Fibroblast of skin of right biceps (primary cell): Measurements from ENCODE around the gene G3BP1.

ENCODE experiments used
- DNase-seq: peaks from one replicate; pipeline ENCODE4 v3.0.0-alpha.2; 2013

The G3BP1 gene

DNA sequence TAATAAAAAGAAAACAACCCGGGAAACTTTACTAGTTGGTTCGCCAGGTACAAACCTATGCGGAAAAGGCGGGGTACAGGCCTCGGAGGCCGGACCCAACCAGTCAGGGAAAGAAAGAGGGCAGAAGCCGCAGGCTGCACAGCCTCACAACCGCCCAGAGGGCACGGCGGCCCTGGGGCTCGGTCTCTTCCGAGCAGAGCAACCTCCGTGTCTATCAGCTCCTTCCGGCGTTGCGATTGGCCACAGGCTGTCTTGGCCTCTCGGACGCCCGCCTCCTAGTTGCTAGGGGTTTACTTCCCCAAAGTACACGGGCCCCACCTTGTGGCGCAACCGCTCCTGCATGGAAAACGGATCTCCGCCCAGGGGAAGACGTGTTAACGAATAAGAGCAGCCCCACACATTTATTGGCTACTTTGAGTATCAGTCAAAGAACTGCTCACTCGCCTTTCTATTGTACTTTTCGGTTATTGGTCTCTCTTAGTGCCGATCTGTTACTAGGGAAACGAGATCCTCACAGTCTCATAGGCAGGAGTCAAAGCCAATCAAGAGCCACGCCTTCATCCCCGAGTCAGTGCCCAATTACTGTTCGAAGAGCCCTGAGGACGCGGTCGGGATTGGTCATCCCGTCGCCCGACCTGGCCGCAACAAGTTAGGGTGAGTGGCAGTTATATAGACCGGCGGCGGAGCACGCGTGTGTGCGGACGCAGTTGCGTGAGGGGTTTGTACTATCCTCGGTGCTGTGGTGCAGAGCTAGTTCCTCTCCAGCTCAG is at the start of gene G3BP1:
Gene G3BP1, plus strand, starts transcription at position 696 of the 770 bp plus-strand sequence. CDS start 14,667 bp downstream, outside the sequence.
- peak; percentile 100 for DNase-seq

DNA sequence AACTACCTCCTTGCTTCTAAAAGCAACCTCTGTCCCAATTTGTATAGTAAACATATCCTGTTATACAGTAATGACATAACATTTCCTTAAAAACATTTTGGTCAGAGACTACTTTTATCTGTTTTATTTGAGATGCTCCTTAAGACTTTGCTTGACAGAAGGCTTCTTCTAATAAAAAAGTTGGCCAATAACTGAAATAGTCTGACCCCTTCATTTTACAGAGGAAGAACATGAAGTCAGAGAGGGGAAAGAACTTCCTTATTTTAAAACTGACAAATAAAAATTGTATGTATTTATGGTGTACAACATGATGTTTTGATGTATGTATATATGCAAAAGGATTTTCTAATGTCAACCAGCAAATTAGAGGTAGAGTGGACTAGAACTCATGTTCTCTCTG is 49.2 kb upstream of the G3BP1 start:
- no peak for DNase-seq

GRCh38 chr5:151724360-151724759 is 47.4 kb upstream of the G3BP1 start:
- DNase-seq = no peak

DNA sequence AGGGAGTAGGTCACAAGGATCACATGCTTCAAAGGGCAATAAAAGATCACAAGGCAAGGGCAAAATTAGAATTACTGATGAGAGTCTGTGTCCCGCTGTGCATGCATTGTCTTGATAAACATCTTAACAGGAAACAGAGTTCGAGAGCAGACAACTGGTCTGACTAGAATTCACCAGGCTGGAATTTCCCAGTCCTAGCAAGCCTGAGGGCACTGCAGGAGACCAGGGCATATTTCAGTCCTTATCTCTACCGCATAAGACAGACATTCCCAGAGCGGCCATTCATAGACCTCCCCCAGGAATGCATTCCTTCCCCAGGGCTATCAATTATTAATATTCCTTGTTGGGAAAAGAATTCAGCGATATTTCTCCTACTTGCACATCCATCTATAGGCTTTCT is 42.2 kb upstream of the G3BP1 start:
- peak; percentile 17 for DNase-seq

DNA sequence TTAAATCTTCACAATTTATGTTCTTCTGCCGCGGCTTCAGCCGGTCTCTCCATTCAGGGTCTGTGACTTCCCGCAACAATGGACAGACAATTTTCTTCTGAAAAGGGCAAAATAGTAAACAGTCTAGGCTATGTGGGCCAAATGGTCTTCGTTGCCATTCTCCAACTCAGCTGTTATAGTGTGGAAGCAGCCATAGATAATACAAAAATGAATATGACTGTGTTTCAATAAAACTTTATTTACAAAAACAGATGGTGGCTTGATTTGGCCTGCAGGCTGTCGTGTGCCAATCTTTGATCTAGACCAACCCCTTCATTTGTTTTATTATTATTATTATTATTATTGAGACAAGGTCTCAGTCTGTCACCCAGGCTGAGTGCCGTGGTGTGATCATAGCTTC is 41.4 kb upstream of the G3BP1 start:
- no peak for DNase-seq

- peak; percentile 85 for DNase-seq
Observed at GRCh38 chr5:151733358-151734063, 38.2 kb upstream of the G3BP1 start.

DNA sequence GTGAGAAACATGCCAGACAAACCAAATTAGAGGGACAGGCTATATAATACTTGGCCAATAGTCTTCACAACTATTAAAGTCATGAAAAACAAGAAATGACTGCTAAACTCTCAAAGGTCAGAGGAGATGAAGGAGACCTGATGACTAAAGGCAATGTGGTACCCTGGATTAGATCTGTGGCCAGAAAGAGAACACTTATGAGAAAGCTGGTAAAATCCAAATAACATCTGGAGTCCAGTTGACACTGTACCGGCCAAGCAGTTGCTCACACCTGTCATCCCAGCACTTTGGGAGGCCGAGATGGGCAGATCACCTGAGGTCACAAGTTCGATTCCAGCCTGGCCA is 37.7 kb upstream of the G3BP1 start:
- DNase-seq = no peak

GRCh38 chr5:151735646-151736045 is 36.1 kb upstream of the G3BP1 start:
- no peak for DNase-seq

DNA sequence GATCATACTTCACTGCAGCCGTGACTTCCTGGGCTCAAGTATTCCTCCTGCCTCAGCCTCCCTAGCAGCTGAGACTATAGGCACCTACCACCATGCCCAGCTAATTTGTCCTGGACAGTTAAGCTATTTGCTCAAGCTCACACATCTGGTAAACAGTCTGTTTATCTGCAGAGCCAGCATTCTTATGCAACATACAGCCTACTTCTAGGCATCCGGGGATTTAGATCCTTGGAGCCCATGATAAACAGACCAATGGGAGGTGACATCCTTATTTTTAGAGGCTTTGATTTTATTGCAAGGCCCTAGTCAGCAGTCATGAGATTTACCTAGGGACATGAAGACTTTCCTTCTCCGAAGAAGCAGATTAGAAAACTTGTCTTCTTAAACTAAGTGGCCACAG is 34.3 kb upstream of the G3BP1 start:
- DNase-seq = no peak

DNA sequence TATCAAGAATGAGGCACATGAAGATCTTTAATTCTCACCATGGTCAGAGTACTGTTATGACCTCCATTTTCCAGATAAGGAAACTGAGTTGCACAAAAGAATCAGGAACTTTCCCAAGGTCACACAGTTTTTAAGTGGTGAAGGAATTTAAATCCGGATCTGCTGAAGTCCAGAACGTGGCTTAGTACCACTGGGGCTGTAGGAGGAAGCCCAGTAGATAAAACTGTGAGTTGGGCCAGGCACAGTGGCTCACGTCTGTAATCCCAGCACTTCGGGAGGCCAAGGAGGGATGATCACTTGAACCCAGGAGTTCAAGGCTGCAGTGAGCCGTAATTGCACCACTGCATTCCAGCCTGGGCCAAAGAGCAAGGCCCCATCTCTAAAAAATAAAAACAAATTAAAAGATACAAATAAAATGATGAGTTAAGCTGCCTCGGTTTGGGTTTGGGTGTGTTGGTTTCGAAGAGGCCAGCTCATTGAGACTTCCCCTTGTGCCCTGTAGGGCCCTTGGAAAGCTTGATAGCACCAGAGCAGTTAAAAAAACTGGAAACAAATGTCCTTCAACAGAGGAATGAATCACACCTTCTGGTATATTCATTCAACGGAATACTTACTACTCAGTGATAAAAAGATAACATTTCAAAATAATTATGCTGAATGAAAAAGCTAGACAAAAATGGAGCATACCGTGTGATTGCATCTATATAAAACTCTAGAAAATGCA is 33.5 kb upstream of the G3BP1 start:
- peak; percentile 48 for DNase-seq

DNA sequence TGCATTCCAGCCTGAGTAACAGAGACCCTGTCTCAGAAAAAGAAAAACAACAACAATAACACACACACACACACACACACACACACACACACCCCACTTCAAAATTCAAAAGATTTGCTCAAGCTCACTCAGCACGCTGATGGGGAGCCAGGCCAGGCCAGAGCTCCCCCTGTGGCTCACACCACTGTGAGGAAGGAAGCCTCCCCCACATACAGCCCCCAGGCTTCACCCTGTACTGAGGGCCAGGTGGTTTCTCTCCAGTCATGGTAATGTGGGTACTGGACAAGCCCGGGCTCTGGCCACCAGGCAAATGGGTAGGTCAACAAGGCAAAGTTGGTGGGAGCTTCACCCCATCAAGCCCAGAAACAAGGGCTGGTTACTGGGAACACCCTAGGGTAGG is 32.4 kb upstream of the G3BP1 start:
- peak; percentile 38 for DNase-seq

- DNase-seq = peak; percentile 99
Observed at GRCh38 chr5:151739939-151740335, 31.8 kb upstream of the G3BP1 start.

DNA sequence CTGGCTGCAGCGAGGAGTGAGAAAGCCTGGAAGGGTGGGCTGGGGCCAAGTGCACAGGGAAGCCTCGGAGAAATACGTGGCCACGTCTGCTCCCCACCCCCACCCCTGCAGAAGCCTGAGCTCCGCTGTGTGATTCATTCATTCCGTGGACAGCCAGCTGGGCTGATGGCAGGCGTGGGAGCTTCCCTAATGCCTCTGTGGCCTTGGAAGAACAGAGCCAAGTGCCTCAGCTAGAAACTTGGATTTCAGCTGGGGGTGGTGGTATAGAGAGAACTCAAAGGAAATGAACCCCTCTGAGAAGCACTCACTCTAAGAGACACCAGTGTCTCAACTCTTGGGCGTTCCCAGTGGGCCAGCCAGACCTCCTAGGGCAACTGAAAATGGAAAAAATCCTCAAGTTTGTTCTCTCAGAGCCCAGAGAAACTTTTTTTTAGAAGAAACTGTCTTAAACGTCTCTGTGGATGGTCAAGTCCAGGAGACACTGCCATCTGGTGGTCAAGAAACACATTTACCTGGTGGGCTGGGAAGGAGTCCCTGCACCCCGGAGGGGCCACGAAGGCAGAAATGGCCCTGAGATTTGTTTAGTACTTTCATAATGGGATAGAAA is 31.3 kb upstream of the G3BP1 start:
- DNase-seq = peak; percentile 97

DNA sequence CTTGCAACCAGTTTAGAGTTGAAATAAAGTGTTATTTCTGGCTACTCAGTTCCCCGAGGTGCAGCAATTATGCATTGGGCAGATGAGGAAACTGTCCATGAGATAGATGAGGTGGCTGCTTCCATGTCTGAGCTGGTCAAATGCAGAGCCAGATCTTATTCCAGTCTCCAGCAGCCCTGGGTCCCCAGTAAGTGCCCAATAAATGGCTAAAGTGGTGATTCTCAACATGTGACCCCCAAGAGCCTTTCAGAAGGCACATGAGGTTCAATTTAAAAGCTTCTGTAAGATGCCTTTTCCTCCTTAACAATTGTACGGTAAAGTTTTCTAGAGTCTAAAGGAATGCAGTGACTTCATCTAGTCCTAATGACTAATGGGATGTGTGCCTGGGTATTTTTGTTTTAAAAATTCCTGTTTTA is 30.8 kb upstream of the G3BP1 start:
- DNase-seq = peak; percentile 85

DNA sequence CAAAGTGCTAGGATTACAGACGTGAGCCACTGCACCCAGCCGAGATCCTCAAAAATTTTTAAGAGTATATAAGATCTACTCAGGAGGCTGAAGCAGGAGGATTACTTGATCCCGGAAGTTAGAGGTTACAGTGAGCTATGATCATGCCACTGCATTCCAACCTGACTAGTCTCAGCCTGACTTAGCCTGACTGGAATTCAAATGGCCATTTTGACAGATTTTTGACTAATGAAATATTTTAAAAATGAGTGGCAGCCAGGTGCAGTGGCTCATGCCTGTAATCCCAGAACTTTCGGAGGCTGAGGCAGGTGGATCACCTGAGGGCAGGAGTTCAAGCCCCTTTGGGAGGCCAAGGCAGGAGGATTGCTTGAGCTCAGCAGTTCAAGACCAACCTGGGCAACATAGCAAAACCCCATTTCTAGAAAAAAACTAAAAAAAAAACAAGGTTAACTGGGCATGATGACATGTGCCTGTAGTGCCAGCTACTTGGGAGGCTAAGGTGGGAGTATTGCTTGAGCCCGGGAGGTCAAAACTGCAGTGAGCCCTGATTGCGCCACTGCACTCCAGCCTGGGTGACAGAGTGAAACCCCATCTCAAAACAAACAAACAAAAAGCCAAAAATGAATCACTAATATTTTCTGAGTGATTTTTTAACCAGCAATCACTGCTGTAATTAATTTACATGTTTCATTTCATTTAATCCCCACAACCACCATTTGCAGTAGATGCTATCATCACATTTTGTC is 29.9 kb upstream of the G3BP1 start:
- peak; percentile 87 for DNase-seq

GRCh38 chr5:151742870-151743294 is 28.9 kb upstream of the G3BP1 start:
- DNase-seq = peak; percentile 74

- peak; percentile 26 for DNase-seq
Observed at GRCh38 chr5:151743530-151743929, 28.2 kb upstream of the G3BP1 start.

GRCh38 chr5:151745071-151745705 is 26.6 kb upstream of the G3BP1 start:
- DNase-seq = peak; percentile 82

DNA sequence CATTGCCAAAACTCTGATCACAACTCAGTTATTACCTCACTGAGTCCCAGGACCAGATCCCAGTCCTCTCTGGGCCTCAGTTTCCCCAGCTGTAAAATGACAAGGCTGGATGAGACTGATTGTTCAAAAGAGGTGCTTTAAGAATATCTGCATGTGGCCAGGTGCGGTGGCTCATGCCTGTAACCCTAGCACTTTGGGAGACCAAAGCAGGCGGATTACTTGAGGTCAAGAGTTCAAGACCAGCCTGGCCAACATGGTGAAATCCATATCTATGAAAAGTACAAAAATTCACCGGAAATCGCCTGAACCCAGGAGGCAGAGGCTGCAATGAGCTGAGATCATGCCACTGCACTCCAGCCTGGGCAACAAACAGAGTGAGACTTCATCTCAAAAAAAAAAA is 21.6 kb upstream of the G3BP1 start:
- DNase-seq = no peak

DNA sequence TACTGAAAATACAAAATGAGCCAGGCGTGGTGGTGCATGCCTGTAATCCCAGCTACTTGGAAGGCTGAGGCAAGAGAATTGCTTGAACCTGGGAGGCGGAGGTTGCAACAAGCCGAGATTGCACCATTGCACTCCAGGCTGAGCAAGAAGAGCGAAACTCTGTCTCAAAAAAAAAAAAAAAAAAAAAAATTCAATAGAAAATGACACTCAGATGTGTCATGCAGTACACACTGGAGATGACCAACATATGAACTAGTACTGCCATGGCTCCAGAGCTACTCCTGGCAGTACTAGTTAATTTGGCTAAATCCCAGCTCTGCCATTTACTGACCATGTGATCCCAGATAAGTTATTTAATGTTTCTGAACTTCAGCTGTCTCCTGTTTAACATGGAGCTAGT is 20.7 kb upstream of the G3BP1 start:
- peak; percentile 46 for DNase-seq

GRCh38 chr5:151751593-151751992 is 20.2 kb upstream of the G3BP1 start:
- DNase-seq = no peak

DNA sequence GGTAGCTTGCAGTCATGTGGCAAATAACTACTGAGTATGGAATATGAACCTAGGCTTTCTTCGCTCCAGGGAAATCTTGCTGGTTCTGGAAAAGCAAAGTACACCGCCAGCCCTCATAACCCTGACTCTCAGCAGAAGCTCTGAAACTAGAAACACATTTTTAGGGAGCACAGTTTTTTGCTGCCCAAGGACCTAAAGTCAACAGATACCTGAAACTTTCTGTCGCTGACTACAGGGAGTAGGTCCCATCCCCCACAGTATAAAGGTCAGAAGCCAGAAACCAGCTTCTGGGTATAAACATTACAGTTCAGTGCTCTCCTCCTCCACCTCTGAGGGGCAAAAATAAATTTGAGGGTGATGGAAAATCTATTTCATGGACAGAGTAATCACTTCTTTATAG is 16.4 kb upstream of the G3BP1 start:
- no peak for DNase-seq
